Upper lobe of right lung (tissue), 1 donor: ENCODE results near the gene AEBP2. TPM values are rescaled to one million over a fixed set of nuclear protein-coding genes. Genes with fewer than 3 reads are reported as not detected.
A peak's percentile ranks its signal among the peaks of the same experiment; 100 is the strongest.
"Not testable (repeated sequence)": the region's sequence is repeated elsewhere in the genome, so short reads cannot be mapped to it uniquely, and the experiment has no call there.

Source experiments
- ATAC-seq: fragments of 200-7000 bp; cut with Tn5 transposase; one replicate; pipeline ENCODE4 v1.9.1; 2020; ENCODE audit warnings: mild to moderate bottlenecking, moderate library complexity
- DNase-seq: peaks from one replicate; pipeline ENCODE4 v3.0.0-alpha.2; 2020
- H3K27ac ChIP-seq: fragments of 200-600 bp; one replicate; pipeline ENCODE4 v1.8.0; 2022
- H3K27me3 ChIP-seq: fragments of 200-600 bp; one replicate; pipeline ENCODE4 v1.8.0; 2022; ENCODE audit warnings: mild to moderate bottlenecking
- H3K36me3 ChIP-seq: fragments of 200-600 bp; one replicate; pipeline ENCODE4 v1.8.0; 2022
- H3K4me1 ChIP-seq: fragments of 200-600 bp; one replicate; pipeline ENCODE4 v1.8.0; 2022
- H3K4me3 ChIP-seq: fragments of 200-600 bp; one replicate; pipeline ENCODE4 v1.8.0; 2022; ENCODE audit warnings: mild to moderate bottlenecking
- H3K9me3 ChIP-seq: fragments of 200-600 bp; one replicate; pipeline ENCODE4 v1.8.0; 2022
- CTCF ChIP-seq: fragments of 200-600 bp; IDR thresholded peaks from one replicate; pipeline ENCODE4 v1.8.0; 2022; ENCODE audit warnings: antibody characterized with exemption
- intact Hi-C: fragments of 100-400 bp; cut with DNase I; formaldehyde crosslinking; loops from one replicate; pipeline ENCODE4 v1.11.0; 2022
- total RNA-seq: library from RNA; stranded (reverse); fragmentation: NEBNext Ultra II Directional; extraction: Animal tissue kit (Norgen Biotek cat#: 25700); gene quantifications from one replicate; pipeline ENCODE4 v1.2.1, GENCODE V29; 2021
- donor health status: DM: no; HTN: yes; CAD: no; lungs with severe emphysema.

Gene AEBP2
- total RNA-seq, 1 donor from 2014 or later = 40.1 TPM

- no peak for TF ChIP-seq CTCF
- DNase-seq = no peak
- H3K27me3 ChIP-seq = no peaks in the 10 kb centered on the region
- no peaks in the 10 kb centered on the region for H3K9me3 ChIP-seq
- H3K4me3 ChIP-seq = no peak overlapping the region
- ATAC-seq = no peak
- H3K27ac ChIP-seq = no peak overlapping the region
- no peaks in the 10 kb centered on the region for H3K4me1 ChIP-seq
- H3K36me3 ChIP-seq = no peaks in the 10 kb centered on the region
- intact Hi-C loops = no loop called here
Observed at GRCh38 chr12:19398376-19399363, 40.6 kb upstream of the AEBP2 start.

- H3K36me3 ChIP-seq, ATAC-seq, H3K4me1 ChIP-seq, H3K4me3 ChIP-seq, H3K27me3 ChIP-seq, DNase-seq, intact Hi-C loops, H3K27ac ChIP-seq, H3K9me3 ChIP-seq: not testable (repeated sequence)
Observed at GRCh38 chr12:19400649-19401285, 38.5 kb upstream of the AEBP2 start.

GRCh38 chr12:19402211-19402610 lies 37.1 kb upstream of the AEBP2 start:
- DNase-seq = no peak
- no peaks in the 10 kb centered on the region for H3K4me1 ChIP-seq
- H3K27ac ChIP-seq = no peak overlapping the region
- no peaks in the 10 kb centered on the region for H3K27me3 ChIP-seq
- no peak for TF ChIP-seq CTCF
- ATAC-seq = peak; percentile 35
- H3K9me3 ChIP-seq = no peaks in the 10 kb centered on the region
- intact Hi-C loops = no loop called here
- no peaks in the 10 kb centered on the region for H3K36me3 ChIP-seq
- no peak overlapping the region for H3K4me3 ChIP-seq

GRCh38 chr12:19402743-19403431 lies 36.4 kb upstream of the AEBP2 start:
- no peak for TF ChIP-seq CTCF
- peak; percentile 72 for DNase-seq
- Histone ChIP-seq H3K27me3 (no peaks in the 10 kb centered on the region), H3K4me3 (no peak overlapping the region), H3K9me3 (no peaks in the 10 kb centered on the region), H3K27ac (no peak overlapping the region), H3K36me3 (no peaks in the 10 kb centered on the region), H3K4me1 (no peaks in the 10 kb centered on the region)
- ATAC-seq = peak; percentile 82
- intact Hi-C loops = no loop called here

GRCh38 chr12:19404242-19404880 lies 34.9 kb upstream of the AEBP2 start:
- ATAC-seq = no peak
- no peak for DNase-seq
- H3K9me3 ChIP-seq = no peaks in the 10 kb centered on the region
- no peak overlapping the region for H3K27ac ChIP-seq
- H3K36me3 ChIP-seq = no peaks in the 10 kb centered on the region
- intact Hi-C loops = no loop called here
- H3K4me3 ChIP-seq = no peak overlapping the region
- no peaks in the 10 kb centered on the region for H3K4me1 ChIP-seq
- H3K27me3 ChIP-seq = no peaks in the 10 kb centered on the region
- no peak for TF ChIP-seq CTCF
